HCT116 (cell line): ENCODE results near the gene CD109. TPM values are rescaled to one million over a fixed set of nuclear protein-coding genes. Genes with fewer than 3 reads are reported as not detected.

Experiments
- ATAC-seq: fragments of 200-7000 bp; cut with Tn5 transposase; 2 replicates; pipeline ENCODE4 v1.9.1; 2020; ENCODE audit warnings: mild to moderate bottlenecking, moderate library complexity
- BruUV-seq: library from RNA; stranded (reverse); fragments of 400-500 nt; replicated peaks from 2 replicates; lab custom pipeline; 2021; lab: Mats Ljungman, UMichigan
- CTCF ChIA-PET: fragments of 300-600 bp; sonication (Branson Sonifier 250); formaldehyde crosslinking; loops from one replicate; lab custom pipeline; 2021; ENCODE audit warnings: antibody characterized with exemption; lab: Charles Lee
- POLR2A ChIA-PET: fragments of 300-600, 350-600 bp; sonication (Branson Sonifier 250); formaldehyde crosslinking; loops from one replicate; lab custom pipeline; 2021; ENCODE audit warnings: antibody characterized with exemption; lab: Charles Lee
- RAD21 ChIA-PET, 2 experiments: fragments of 300-600 bp; sonication (Branson Sonifier 250); formaldehyde crosslinking; loops; one replicate each; lab custom pipeline; 2023; ENCODE audit warnings: low total read pairs in 2 of 2; ENCODE audit not compliant: uncharacterized antibody in 2 of 2, unreplicated experiment in 2 of 2, low non-redundant PET in 1 of 2; lab: Charles Lee
- DNase-seq: peaks from one replicate; pipeline ENCODE4 v3.0.0-alpha.2; 2010; ENCODE audit warnings: low read depth, low spot score
- H2AFZ ChIP-seq: fragments of 200-600 bp; shearing (Covaris generic), sonication (generic); 2 replicates; pipeline ENCODE4 v1.6.1; 2017; ENCODE audit warnings: low read depth, mixed run types, mixed read lengths, antibody characterized with exemption, low read length; ENCODE audit not compliant: poor library complexity, severe bottlenecking
- H3K27ac ChIP-seq: 2 replicates; pipeline ENCODE4 v1.5.1; 2012; ENCODE audit warnings: low read depth, low read length
- H3K27me3 ChIP-seq: fragments of 200-600 bp; sonication (generic); 2 replicates; pipeline ENCODE4 v1.6.1; 2016; ENCODE audit warnings: mixed run types, low read length, mixed read lengths; ENCODE audit not compliant: insufficient read depth
- H3K36me3 ChIP-seq, 2 experiments: fragments of 200-500 bp in 1 of 2; fragments of 200-600 bp in 1 of 2; sonication (Bioruptor generic) in 1 of 2; sonication (generic) in 1 of 2; 2 replicates each; pipeline versions ENCODE4 v1.5.1 to v1.6.1; 2014 to 2016; ENCODE audit warnings: low read length in 2 of 2, inconsistent platforms in 1 of 2, mixed read lengths in 1 of 2, mixed run types in 1 of 2; ENCODE audit not compliant: insufficient read depth in 2 of 2, control insufficient read depth in 1 of 2
- H3K4me1 ChIP-seq, 2 experiments: fragments of 200-600 bp in 1 of 2; sonication (generic) in 1 of 2; 2 replicates each; pipeline versions ENCODE4 v1.5.1 to v1.6.1; 2012 to 2017; ENCODE audit warnings: low read length in 2 of 2, inconsistent platforms in 1 of 2, mild to moderate bottlenecking in 1 of 2, mixed read lengths in 1 of 2, mixed run types in 1 of 2, moderate library complexity in 1 of 2; ENCODE audit not compliant: insufficient read depth in 2 of 2, control insufficient read depth in 1 of 2
- H3K4me2 ChIP-seq: fragments of 200-600 bp; sonication (generic); 2 replicates; pipeline ENCODE4 v1.6.1; 2017; ENCODE audit warnings: mixed run types, low read length, mixed read lengths
- H3K4me3 ChIP-seq, 2 experiments: fragments of 200-600 bp in 1 of 2; sonication (generic) in 1 of 2; replicated peaks in 1 of 2; 2 replicates each; pipeline ENCODE4 v1.5.1; 2011 to 2016; ENCODE audit warnings: low read length in 2 of 2, control low read depth in 1 of 2, low read depth in 1 of 2, mild to moderate bottlenecking in 1 of 2, mixed read lengths in 1 of 2, mixed run types in 1 of 2
- H3K79me2 ChIP-seq: fragments of 200-600 bp; sonication (generic); 2 replicates; pipeline ENCODE4 v1.6.1; 2017; ENCODE audit warnings: mild to moderate bottlenecking, mixed run types, low read length, moderate library complexity, mixed read lengths; ENCODE audit not compliant: insufficient read depth
- H3K9ac ChIP-seq: fragments of 200-600 bp; sonication (generic); 2 replicates; pipeline ENCODE4 v1.6.1; 2016; ENCODE audit warnings: low read length, mixed read lengths
- H3K9me2 ChIP-seq: fragments of 200-600 bp; sonication (generic), shearing (Covaris generic); 2 replicates; pipeline ENCODE4 v1.6.1; 2017; ENCODE audit warnings: mixed run types, mild to moderate bottlenecking, moderate library complexity; ENCODE audit not compliant: insufficient read depth
- H3K9me3 ChIP-seq, 2 experiments: fragments of 200-500 bp in 1 of 2; fragments of 200-600 bp in 1 of 2; sonication (Bioruptor generic) in 1 of 2; sonication (generic) in 1 of 2; 2 replicates each; pipeline ENCODE4 v1.6.1; 2014 to 2017; ENCODE audit warnings: low read length in 2 of 2, mixed read lengths in 2 of 2, inconsistent platforms in 1 of 2, low read depth in 1 of 2, mild to moderate bottlenecking in 1 of 2, mixed run types in 1 of 2, moderate library complexity in 1 of 2; ENCODE audit not compliant: control insufficient read depth in 1 of 2, insufficient read depth in 1 of 2
- H4K20me1 ChIP-seq: fragments of 200-600 bp; sonication (generic), shearing (Covaris generic); 2 replicates; pipeline ENCODE4 v1.6.1; 2017; ENCODE audit warnings: mixed run types, mild to moderate bottlenecking, moderate library complexity; ENCODE audit not compliant: insufficient read depth
- CBX3 ChIP-seq: IDR thresholded peaks from 2 replicates; pipeline ENCODE4 v1.6.1; 2012; ENCODE audit warnings: low read depth
- EGR1 ChIP-seq: IDR thresholded peaks from 2 replicates; pipeline ENCODE4 v1.6.1; 2012; ENCODE audit warnings: low read depth
- ELF1 ChIP-seq: IDR thresholded peaks from 2 replicates; pipeline ENCODE4 v1.6.1; 2012; ENCODE audit warnings: low read depth, borderline replicate concordance
- FOSL1 ChIP-seq: IDR thresholded peaks from 2 replicates; pipeline ENCODE4 v1.6.1; 2012; ENCODE audit warnings: low read depth
- JUND ChIP-seq: IDR thresholded peaks from 2 replicates; pipeline ENCODE4 v1.6.1; 2012
- MAX ChIP-seq: IDR thresholded peaks from 2 replicates; pipeline ENCODE4 v1.6.1; 2012
- POLR2A ChIP-seq: IDR thresholded peaks from 2 replicates; pipeline ENCODE4 v1.7.0; 2011; ENCODE audit warnings: borderline replicate concordance; ENCODE audit not compliant: insufficient read depth, insufficient read length; ENCODE audit errors: extremely low read depth
- SIN3A ChIP-seq: IDR thresholded peaks from 2 replicates; pipeline ENCODE4 v1.6.1; 2012; ENCODE audit warnings: low read depth
- SP1 ChIP-seq: IDR thresholded peaks from 2 replicates; pipeline ENCODE4 v1.6.1; 2012; ENCODE audit warnings: low read depth
- SRF ChIP-seq: IDR thresholded peaks from 2 replicates; pipeline ENCODE4 v1.6.1; 2012; ENCODE audit warnings: low read depth
- TCF7L2 ChIP-seq: IDR thresholded peaks from 2 replicates; pipeline ENCODE4 v1.7.0; 2011; ENCODE audit warnings: borderline replicate concordance, inconsistent platforms; ENCODE audit not compliant: insufficient read depth, insufficient read length; ENCODE audit errors: extremely low read depth
- ZFX ChIP-seq: fragments of 450-650 bp; IDR thresholded peaks from 2 replicates; pipeline ENCODE4 v1.6.1; 2017
- ZNF274 ChIP-seq: fragments of 200-500 bp; sonication (Bioruptor generic); IDR thresholded peaks from 2 replicates; pipeline ENCODE4 v1.6.1; 2014; ENCODE audit warnings: mild to moderate bottlenecking, low read depth, low read length, inconsistent platforms
- intact Hi-C: fragments of 100-400 bp; cut with micrococcal nuclease; formaldehyde crosslinking; loops from 2 replicates; pipeline ENCODE4 v1.10.0; 2022
- total RNA-seq: library from RNA; stranded (reverse); gene quantifications from one replicate; pipeline ENCODE4 v1.2.1, GENCODE V29; 2021; ENCODE audit not compliant: unreplicated experiment

The CD109 gene
- total RNA-seq, 1 experiment from 2014 or later = 42.1 TPM

GRCh38 chr6:73688351-73688750, 7.7 kb upstream of the CD109 start:
- POLR2A ChIA-PET = no interaction called here
- intact Hi-C loops = no loop called here

GRCh38 chr6:73690056-73690455, 5.9 kb upstream of the CD109 start:
- CTCF ChIA-PET = no interaction called here
- no peak for ATAC-seq
- POLR2A ChIA-PET = no interaction called here

More at GRCh38 chr6:73688351-73688750, 7.7 kb upstream of the CD109 start:
- no peaks in the 10 kb centered on the region for H3K27me3 ChIP-seq
- DNase-seq = no peak
- no peak overlapping the region for H3K4me3 ChIP-seq
- H3K4me1 ChIP-seq = peaks cover 10 to 13% of the 10 kb centered on the region in 2 experiments; a peak in 3 of 4 replicates
- H3K4me2 ChIP-seq = no peak overlapping the region
- H3K79me2 ChIP-seq = no peaks in the 10 kb centered on the region
- H3K9ac ChIP-seq = no peak overlapping the region
- H4K20me1 ChIP-seq = no peaks in the 10 kb centered on the region
- no peaks in the 10 kb centered on the region for H3K9me2 ChIP-seq
- no peak for ATAC-seq
- ChIA-PET CTCF (interaction anchor here (1.0 to 1.4 kb wide), 3 partner anchors 8 to 13 kb away, joined by 3 read pairs; no protein-coding TSS in a partner anchor), RAD21 (interaction anchor here in 1 of 2 experiments (0.7 kb wide), 1 partner anchor 45 kb away, joined by 7 read pairs; no protein-coding TSS in a partner anchor)
- TF ChIP-seq ELF1 = no peak
- no peak for TF ChIP-seq SIN3A
- TF ChIP-seq ZNF274 = no peak
- TF ChIP-seq MAX = no peak
- TF ChIP-seq ZFX = no peak
- TF ChIP-seq SRF = no peak
- TF ChIP-seq CBX3 = no peak
- no peak for TF ChIP-seq JUND
- no peak for TF ChIP-seq SP1
- no peak for TF ChIP-seq TCF7L2
- TF ChIP-seq FOSL1 = no peak
- H3K36me3 ChIP-seq = no peaks in the 10 kb centered on the region
- H2AFZ ChIP-seq = no peak overlapping the region
- no TSS peak for BruUV-seq
- no peak overlapping the region for H3K27ac ChIP-seq
- peaks cover 0 to 4% of the 10 kb centered on the region in 2 experiments; a peak in 2 of 4 replicates for H3K9me3 ChIP-seq

More at GRCh38 chr6:73690056-73690455, 5.9 kb upstream of the CD109 start:
- DNase-seq = no peak
- H3K9me3 ChIP-seq = peaks cover 0 to 5% of the 10 kb centered on the region in 2 experiments; a peak in 1 of 4 replicates
- no peak overlapping the region for H3K27ac ChIP-seq
- H3K9ac ChIP-seq = no peak overlapping the region
- no TSS peak for BruUV-seq
- H3K4me1 ChIP-seq = peaks cover 20 to 24% of the 10 kb centered on the region in 2 experiments
- no peaks in the 10 kb centered on the region for H3K27me3 ChIP-seq
- H3K9me2 ChIP-seq = no peaks in the 10 kb centered on the region
- H3K79me2 ChIP-seq = no peaks in the 10 kb centered on the region
- RAD21 ChIA-PET = no interaction called here
- no peak overlapping the region for H3K4me2 ChIP-seq
- no peaks in the 10 kb centered on the region for H3K36me3 ChIP-seq
- TF ChIP-seq EGR1 (no peak), POLR2A (no peak)
- H4K20me1 ChIP-seq = no peaks in the 10 kb centered on the region
- H2AFZ ChIP-seq = no peak overlapping the region
- intact Hi-C loops = no loop called here
- H3K4me3 ChIP-seq = no peak overlapping the region
